ENCODE results near the gene MLYCD. TPM values are rescaled to one million over a fixed set of nuclear protein-coding genes. Genes with fewer than 3 reads are reported as not detected.

MLYCD gene
- 10 to 100 TPM in 1 of 4 donors, 1 to 10 TPM in 3; 4.5 to 16.6 (median 6.7) TPM for total RNA-seq

DNA sequence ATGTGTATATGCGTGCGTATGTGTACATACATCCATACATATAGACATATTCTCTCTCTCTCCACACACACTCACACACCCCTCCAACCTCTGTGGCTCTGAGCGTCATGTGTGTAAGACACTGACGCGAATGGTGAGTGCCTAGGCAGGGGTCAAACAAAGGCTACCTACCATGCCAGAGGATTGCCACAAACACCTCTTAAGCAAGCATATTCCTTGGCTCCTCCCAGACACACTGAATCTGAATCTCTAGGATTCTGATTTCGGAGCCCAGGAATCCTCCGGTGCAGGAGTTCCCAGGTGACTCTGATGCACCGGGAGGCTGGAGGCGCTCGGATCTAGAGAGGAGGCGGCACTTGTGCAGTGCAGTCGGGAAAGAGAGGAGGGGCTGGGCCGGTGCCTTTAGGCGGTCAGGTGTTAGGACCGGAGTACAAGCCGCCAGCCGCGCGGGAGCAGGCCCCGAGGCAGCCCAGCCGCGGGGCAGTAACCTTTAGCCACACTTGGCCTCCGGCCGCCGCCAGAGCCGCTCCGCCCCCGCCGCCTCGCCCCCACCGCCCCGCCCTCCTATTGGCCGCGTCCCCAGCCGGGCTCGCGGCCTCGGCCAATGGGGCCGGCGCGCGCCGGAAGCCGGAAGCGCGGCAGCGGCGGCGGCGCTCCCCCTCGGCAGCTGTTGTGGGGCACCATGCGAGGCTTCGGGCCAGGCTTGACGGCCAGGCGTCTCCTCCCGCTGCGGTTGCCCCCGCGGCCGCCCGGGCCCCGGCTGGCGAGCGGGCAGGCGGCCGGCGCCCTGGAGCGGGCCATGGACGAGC is at the start of gene MLYCD:
MLYCD (plus strand) TSS at position 653 of the 809 bp plus-strand sequence; CDS start at position 683, 30 bp downstream.
- intact Hi-C loops (cut with DNase I; ENCODE audit: low total_unique reads): no loop called here

DNA sequence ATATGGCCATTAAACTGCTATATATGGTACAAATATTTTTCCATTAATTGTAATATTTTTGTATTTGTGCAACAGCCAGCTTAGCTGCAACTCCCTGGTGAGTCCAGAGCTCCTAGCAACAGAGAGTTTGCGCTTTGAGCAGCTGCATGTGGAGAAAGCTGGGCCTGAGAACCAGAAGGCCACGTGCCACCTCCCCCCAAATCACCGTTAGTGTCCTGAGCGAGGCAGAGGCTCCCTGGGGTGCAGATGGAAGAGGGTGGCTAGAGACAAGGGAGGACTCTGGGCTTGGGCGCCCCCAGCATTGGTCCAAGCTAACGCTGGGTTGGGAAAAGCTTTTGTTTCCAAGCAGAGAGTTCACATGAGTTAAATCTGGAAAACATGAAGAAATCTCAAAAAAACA is 49.5 kb upstream of the MLYCD start:
- intact Hi-C loops (cut with DNase I; ENCODE audit: low total_unique reads): no loop called here
- H3K4me3 ChIP-seq: no peak overlapping the region
- TF ChIP-seq, protein P1, sequence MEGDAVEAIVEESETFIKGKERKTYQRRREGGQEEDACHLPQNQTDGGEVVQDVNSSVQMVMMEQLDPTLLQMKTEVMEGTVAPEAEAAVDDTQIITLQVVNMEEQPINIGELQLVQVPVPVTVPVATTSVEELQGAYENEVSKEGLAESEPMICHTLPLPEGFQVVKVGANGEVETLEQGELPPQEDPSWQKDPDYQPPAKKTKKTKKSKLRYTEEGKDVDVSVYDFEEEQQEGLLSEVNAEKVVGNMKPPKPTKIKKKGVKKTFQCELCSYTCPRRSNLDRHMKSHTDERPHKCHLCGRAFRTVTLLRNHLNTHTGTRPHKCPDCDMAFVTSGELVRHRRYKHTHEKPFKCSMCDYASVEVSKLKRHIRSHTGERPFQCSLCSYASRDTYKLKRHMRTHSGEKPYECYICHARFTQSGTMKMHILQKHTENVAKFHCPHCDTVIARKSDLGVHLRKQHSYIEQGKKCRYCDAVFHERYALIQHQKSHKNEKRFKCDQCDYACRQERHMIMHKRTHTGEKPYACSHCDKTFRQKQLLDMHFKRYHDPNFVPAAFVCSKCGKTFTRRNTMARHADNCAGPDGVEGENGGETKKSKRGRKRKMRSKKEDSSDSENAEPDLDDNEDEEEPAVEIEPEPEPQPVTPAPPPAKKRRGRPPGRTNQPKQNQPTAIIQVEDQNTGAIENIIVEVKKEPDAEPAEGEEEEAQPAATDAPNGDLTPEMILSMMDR (IDR thresholded peaks at IDR 0.05): no peak
- no peak for TF ChIP-seq POLR2A (IDR thresholded peaks at IDR 0.05)
- H3K36me3 ChIP-seq: no peaks in the 10 kb centered on the region
- H3K27ac ChIP-seq: no peak overlapping the region
- no peaks in the 10 kb centered on the region for H3K9me3 ChIP-seq
- H3K27me3 ChIP-seq: no peaks in the 10 kb centered on the region
- no peak for DNase-seq
- no peaks in the 10 kb centered on the region for H3K4me1 ChIP-seq

More for the DNA sequence above, at the start of gene MLYCD:
- Histone ChIP-seq H3K36me3 (no peaks in the 10 kb centered on the region), H3K27ac (peak within 1 kb of the TSS; percentile 79 to 95), H3K4me1 (peaks cover 0 to 3% of the 10 kb centered on the region in 2 donors), H3K9me3 (no peaks in the 10 kb centered on the region), H3K4me3 (peak within 1 kb of the TSS; percentile 43 to 76), H3K27me3 (no peaks in the 10 kb centered on the region)
- peak in 1 of 2 donors; percentile 87 for TF ChIP-seq POLR2A (IDR thresholded peaks at IDR 0.05)
- TF ChIP-seq, protein P1 (IDR thresholded peaks at IDR 0.05): no peak
- peak; percentile 82 to 89 for DNase-seq

DNA sequence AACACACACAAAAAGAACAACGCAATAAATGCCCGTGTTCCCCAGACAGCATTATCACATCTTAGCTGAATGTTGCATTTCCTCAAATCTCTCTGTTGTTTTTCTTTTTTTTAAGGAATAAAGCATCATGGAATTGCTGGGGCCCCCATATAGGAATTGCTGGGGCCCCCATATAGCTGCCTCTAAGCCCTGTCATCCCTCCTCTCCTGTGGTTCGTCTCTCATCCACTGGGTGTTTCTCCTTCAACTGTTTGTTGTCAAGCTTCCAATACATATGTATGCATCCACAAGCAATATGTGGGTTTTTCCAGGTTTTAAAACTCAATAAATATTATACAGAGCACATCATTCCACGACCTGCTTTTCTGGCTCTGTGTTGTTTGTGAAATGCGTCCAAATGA is 48.0 kb upstream of the MLYCD start:
- no peaks in the 10 kb centered on the region for H3K9me3 ChIP-seq
- no peak overlapping the region for H3K27ac ChIP-seq
- no peak overlapping the region for H3K4me3 ChIP-seq
- DNase-seq: no peak
- intact Hi-C loops (cut with DNase I; ENCODE audit: low total_unique reads): no loop called here
- no peaks in the 10 kb centered on the region for H3K4me1 ChIP-seq
- TF ChIP-seq, protein P1 (IDR thresholded peaks at IDR 0.05): no peak
- H3K36me3 ChIP-seq: no peaks in the 10 kb centered on the region
- no peaks in the 10 kb centered on the region for H3K27me3 ChIP-seq

DNA sequence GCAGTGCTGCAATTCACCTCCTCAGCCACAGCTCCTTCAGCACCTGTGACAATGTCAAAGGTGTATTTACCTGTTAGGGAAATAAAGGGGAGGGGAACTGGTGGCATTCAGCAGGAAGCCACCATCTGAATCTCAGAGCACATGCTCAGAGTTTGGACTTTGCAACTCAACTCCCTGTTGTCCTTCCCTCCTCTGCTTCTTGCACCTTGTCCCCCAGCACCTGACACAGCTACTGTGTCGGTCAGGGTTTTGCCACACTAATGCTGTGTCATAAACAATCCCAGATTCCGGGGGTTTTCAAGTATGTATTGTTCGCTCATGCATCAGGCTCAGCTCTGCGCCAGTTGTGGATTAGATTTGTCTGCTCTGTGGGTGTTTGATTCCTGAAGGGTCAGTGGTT is 47.4 kb upstream of the MLYCD start:
- Histone ChIP-seq H3K36me3 (no peaks in the 10 kb centered on the region), H3K9me3 (no peaks in the 10 kb centered on the region), H3K4me3 (no peak overlapping the region), H3K27me3 (no peaks in the 10 kb centered on the region), H3K4me1 (no peaks in the 10 kb centered on the region), H3K27ac (no peak overlapping the region)
- TF ChIP-seq, protein P1 (IDR thresholded peaks at IDR 0.05): no peak
- no peak for TF ChIP-seq POLR2A (IDR thresholded peaks at IDR 0.05)
- intact Hi-C loops (cut with DNase I; ENCODE audit: low total_unique reads): no loop called here
- DNase-seq: no peak

DNA sequence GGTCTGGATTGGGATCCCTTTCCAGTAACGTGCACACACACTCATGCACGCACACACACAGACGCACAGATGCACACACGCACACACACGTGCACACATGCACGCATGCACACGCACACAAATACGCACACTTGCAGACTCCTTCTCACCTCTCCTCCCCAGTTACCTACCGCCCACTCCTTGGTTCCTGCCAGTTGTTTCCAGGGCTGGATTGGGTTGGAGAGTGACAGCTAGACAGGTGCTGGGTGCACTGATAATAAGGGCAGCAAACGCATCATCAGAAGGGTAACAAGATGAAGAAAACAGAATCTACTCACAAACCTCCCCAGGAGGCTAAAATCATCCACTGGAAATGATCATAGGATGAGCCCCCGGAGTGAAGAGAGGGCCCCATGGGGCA is 46.1 kb upstream of the MLYCD start:
- no peak overlapping the region for H3K27ac ChIP-seq
- no peaks in the 10 kb centered on the region for H3K36me3 ChIP-seq
- no peak overlapping the region for H3K4me3 ChIP-seq
- DNase-seq: no peak
- H3K27me3 ChIP-seq: no peaks in the 10 kb centered on the region
- no peak for TF ChIP-seq POLR2A (IDR thresholded peaks at IDR 0.05)
- TF ChIP-seq, protein P1 (IDR thresholded peaks at IDR 0.05): no peak
- H3K9me3 ChIP-seq: no peaks in the 10 kb centered on the region
- H3K4me1 ChIP-seq: no peaks in the 10 kb centered on the region
- intact Hi-C loops (cut with DNase I; ENCODE audit: low total_unique reads): no loop called here

Measured in uterus (tissue), 4 donors.